CD14-positive monocyte (primary cell): ENCODE results near the gene MASP1. TPM values are rescaled to one million over a fixed set of nuclear protein-coding genes. Genes with fewer than 3 reads are reported as not detected.

Source experiments
- DNase-seq, 3 donors: peaks; one replicate each; pipeline ENCODE4 v3.0.0-alpha.2; 2011 to 2022
- H2AFZ ChIP-seq: 2 replicates; pipeline ENCODE4 v1.6.0; 2012; ENCODE audit warnings: mild to moderate bottlenecking, low read depth, low read length, inconsistent platforms; ENCODE audit not compliant: insufficient read depth, poor library complexity, severe bottlenecking
- H3K27ac ChIP-seq, 2 donors: 1 replicate in 1 of 2; 2 replicates in 1 of 2; pipeline ENCODE4 v1.5.1; 2012 to 2013; ENCODE audit warnings: low read length in 2 of 2, control low read depth in 1 of 2, inconsistent platforms in 1 of 2, low read depth in 1 of 2, mild to moderate bottlenecking in 1 of 2
- H3K27me3 ChIP-seq, 2 donors: one replicate each; pipeline versions ENCODE4 v1.6.0 to v1.6.1; 2011 to 2013; ENCODE audit warnings: low read length in 2 of 2; ENCODE audit not compliant: control insufficient read depth in 2 of 2, insufficient read depth in 2 of 2
- H3K36me3 ChIP-seq, 2 donors: replicated peaks in 1 of 2; 1 replicate in 1 of 2; 2 replicates in 1 of 2; pipeline versions ENCODE4 v1.5.1 to v1.6.1; 2012 to 2013; ENCODE audit warnings: low read length in 2 of 2, control low read depth in 1 of 2, inconsistent platforms in 1 of 2, mild to moderate bottlenecking in 1 of 2; ENCODE audit not compliant: insufficient read depth in 2 of 2, control insufficient read depth in 1 of 2
- H3K4me1 ChIP-seq, 2 donors: 1 replicate in 1 of 2; 2 replicates in 1 of 2; pipeline versions ENCODE4 v1.5.1 to v1.6.1; 2012 to 2013; ENCODE audit warnings: low read length in 2 of 2, control low read depth in 1 of 2, inconsistent platforms in 1 of 2, mild to moderate bottlenecking in 1 of 2, moderate library complexity in 1 of 2; ENCODE audit not compliant: insufficient read depth in 2 of 2, control insufficient read depth in 1 of 2
- H3K4me2 ChIP-seq: replicated peaks from 2 replicates; pipeline ENCODE3; 2012; ENCODE audit warnings: low read length, moderate library complexity, mild to moderate bottlenecking; ENCODE audit not compliant: poor library complexity, severe bottlenecking; ENCODE audit errors: extremely low read depth
- H3K4me3 ChIP-seq, 3 experiments: fragments of 200-600 bp in 1 of 3; sonication (generic) in 1 of 3; replicated peaks in 1 of 3; 1 replicate in 2 of 3; 2 replicates in 1 of 3; pipeline ENCODE4 v1.5.1; 2011 to 2013; ENCODE audit warnings: low read length in 3 of 3, mild to moderate bottlenecking in 3 of 3, control low read depth in 2 of 3, low read depth in 2 of 3, inconsistent platforms in 1 of 3, moderate library complexity in 1 of 3
- H3K79me2 ChIP-seq: 2 replicates; pipeline ENCODE4 v1.6.0; 2012; ENCODE audit warnings: mild to moderate bottlenecking, control low read depth, inconsistent platforms, low read length, moderate library complexity; ENCODE audit not compliant: insufficient read depth
- H3K9ac ChIP-seq: 2 replicates; pipeline ENCODE4 v1.6.0; 2017; ENCODE audit warnings: low read length, mild to moderate bottlenecking; ENCODE audit not compliant: insufficient read depth, poor library complexity, severe bottlenecking
- H3K9me3 ChIP-seq, 2 donors: replicated peaks in 1 of 2; 1 replicate in 1 of 2; 2 replicates in 1 of 2; pipeline versions ENCODE4 v1.5.1 to v1.6.1; 2012 to 2013; ENCODE audit warnings: low read length in 2 of 2, control low read depth in 1 of 2; ENCODE audit not compliant: control insufficient read depth in 1 of 2, insufficient read depth in 1 of 2
- H4K20me1 ChIP-seq: 2 replicates; pipeline ENCODE4 v1.6.0; 2012; ENCODE audit warnings: mild to moderate bottlenecking, low read length, control low read depth, moderate library complexity; ENCODE audit not compliant: insufficient read depth
- H3K27ac Mint-ChIP-seq, 7 donors: one replicate each; pipeline ENCODE4 v1.8.0; 2020; ENCODE audit warnings: mild to moderate bottlenecking in 7 of 7, mixed read lengths in 7 of 7, moderate library complexity in 6 of 7, inconsistent platforms in 2 of 7
- H3K27me3 Mint-ChIP-seq, 3 donors: one replicate each; pipeline ENCODE4 v1.8.0; 2021 to 2022; ENCODE audit warnings: low read depth in 3 of 3, mild to moderate bottlenecking in 3 of 3, mixed read lengths in 3 of 3, moderate library complexity in 3 of 3, inconsistent platforms in 1 of 3
- H3K36me3 Mint-ChIP-seq, 2 donors: one replicate each; pipeline ENCODE4 v1.8.0; 2020; ENCODE audit warnings: mixed read lengths in 2 of 2, inconsistent platforms in 1 of 2, mild to moderate bottlenecking in 1 of 2
- H3K4me1 Mint-ChIP-seq: one replicate; pipeline ENCODE4 v1.8.0; 2020; ENCODE audit warnings: mild to moderate bottlenecking, mixed read lengths
- H3K4me3 Mint-ChIP-seq, 2 donors: one replicate each; pipeline ENCODE4 v1.8.0; 2020; ENCODE audit warnings: mild to moderate bottlenecking in 2 of 2, mixed read lengths in 2 of 2, moderate library complexity in 1 of 2
- H3K9me3 Mint-ChIP-seq, 7 donors: one replicate each; pipeline ENCODE4 v1.8.0; 2020 to 2022; ENCODE audit warnings: mixed read lengths in 7 of 7, mild to moderate bottlenecking in 6 of 7, moderate library complexity in 6 of 7, inconsistent platforms in 2 of 7
- WGBS: methylation state at CpG from one replicate; pipeline ENCODE4 v1.1.5; 2013; ENCODE audit warnings: missing lambda C conversion rate; ENCODE audit not compliant: insufficient coverage; 5-methylcytosine and 5-hydroxymethylcytosine counted together
- intact Hi-C, 2 donors: fragments of 100-400 bp; cut with micrococcal nuclease; formaldehyde crosslinking; loops; one replicate each; pipeline versions ENCODE4 v1.15.0 to v1.15.1; 2023
- polyA plus RNA-seq, 3 donors: library from polyadenylated mRNA; depleted of rRNA in 1 of 3; unstranded in 2 of 3; stranded (reverse) in 1 of 3; fragments of 300-500 nt in 2 of 3; fragments of >200 nt in 1 of 3; fragmentation: Illumina TruSeq in 2 of 3; gene quantifications; 1 replicate in 2 of 3; 2 replicates in 1 of 3; pipeline ENCODE4 v1.2.3, GENCODE V29; 2012 to 2021
- TF ChIP-seq, protein P1 (sequence below): fragments of 200-600 bp; IDR thresholded peaks from one replicate; pipeline ENCODE4 v1.8.0; 2022; ENCODE audit warnings: antibody characterized with exemption, mild to moderate bottlenecking

The MASP1 gene
- polyA plus RNA-seq, 3 donors, result not detected

DNA sequence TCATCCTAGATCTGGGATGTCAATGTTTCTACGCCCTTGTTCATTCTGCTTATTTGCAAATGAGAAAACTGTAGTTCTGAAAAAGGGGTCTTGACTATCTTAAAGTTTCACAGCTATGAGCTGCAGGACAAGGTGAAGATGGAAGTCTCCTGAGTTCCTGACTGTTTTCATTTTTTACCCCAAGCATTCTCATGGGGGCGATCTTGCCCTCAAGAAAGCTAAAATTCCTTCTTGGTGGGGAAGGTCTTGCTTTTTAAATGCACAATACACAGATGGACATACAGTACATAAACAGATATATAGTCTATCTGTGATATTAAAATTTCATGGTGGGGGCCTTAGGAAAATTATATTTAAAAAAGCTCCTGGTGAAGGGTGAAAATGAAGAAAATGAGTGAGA is 32.4 kb downstream of the MASP1 start:
- Histone ChIP-seq H4K20me1 (no peaks in the 10 kb centered on the region), H3K27ac (no peak overlapping the region), H3K4me2 (no peak overlapping the region), H3K79me2 (no peaks in the 10 kb centered on the region), H3K4me1 (no peaks in the 10 kb centered on the region), H3K27me3 (no peaks in the 10 kb centered on the region), H3K9me3 (no peaks in the 10 kb centered on the region), H3K4me3 (no peak overlapping the region), H2AFZ (no peak overlapping the region), H3K9ac (no peak overlapping the region), H3K36me3 (no peaks in the 10 kb centered on the region)
- Mint-ChIP-seq H3K36me3 (no peaks in the 10 kb centered on the region), H3K4me1 (peaks cover 3% of the 10 kb centered on the region), H3K27me3 (peaks cover 0 to 3% (median 2%) of the 10 kb centered on the region in 3 donors), H3K9me3 (peaks cover 0 to 2% (median 0%) of the 10 kb centered on the region in 7 donors), H3K4me3 (no peak overlapping the region), H3K27ac (no peak overlapping the region)
- TF ChIP-seq, protein P1, sequence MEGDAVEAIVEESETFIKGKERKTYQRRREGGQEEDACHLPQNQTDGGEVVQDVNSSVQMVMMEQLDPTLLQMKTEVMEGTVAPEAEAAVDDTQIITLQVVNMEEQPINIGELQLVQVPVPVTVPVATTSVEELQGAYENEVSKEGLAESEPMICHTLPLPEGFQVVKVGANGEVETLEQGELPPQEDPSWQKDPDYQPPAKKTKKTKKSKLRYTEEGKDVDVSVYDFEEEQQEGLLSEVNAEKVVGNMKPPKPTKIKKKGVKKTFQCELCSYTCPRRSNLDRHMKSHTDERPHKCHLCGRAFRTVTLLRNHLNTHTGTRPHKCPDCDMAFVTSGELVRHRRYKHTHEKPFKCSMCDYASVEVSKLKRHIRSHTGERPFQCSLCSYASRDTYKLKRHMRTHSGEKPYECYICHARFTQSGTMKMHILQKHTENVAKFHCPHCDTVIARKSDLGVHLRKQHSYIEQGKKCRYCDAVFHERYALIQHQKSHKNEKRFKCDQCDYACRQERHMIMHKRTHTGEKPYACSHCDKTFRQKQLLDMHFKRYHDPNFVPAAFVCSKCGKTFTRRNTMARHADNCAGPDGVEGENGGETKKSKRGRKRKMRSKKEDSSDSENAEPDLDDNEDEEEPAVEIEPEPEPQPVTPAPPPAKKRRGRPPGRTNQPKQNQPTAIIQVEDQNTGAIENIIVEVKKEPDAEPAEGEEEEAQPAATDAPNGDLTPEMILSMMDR, result no peak
- DNase-seq, result no peak
- no CpG with 5 or more reads among the region's 2 CpGs for WGBS
- intact Hi-C loops, result no loop called here

GRCh38 chr3:187257992-187258692 is 33.4 kb downstream of the MASP1 start:
- intact Hi-C loops, result no loop called here
- Mint-ChIP-seq H3K36me3 (no peaks in the 10 kb centered on the region), H3K27me3 (peaks cover 0 to 3% (median 2%) of the 10 kb centered on the region in 3 donors), H3K27ac (no peak overlapping the region), H3K9me3 (peaks cover 0 to 2% (median 0%) of the 10 kb centered on the region in 7 donors), H3K4me1 (peaks cover 3% of the 10 kb centered on the region), H3K4me3 (no peak overlapping the region)
- H3K9ac ChIP-seq, result no peak overlapping the region
- no peak overlapping the region for H3K4me3 ChIP-seq
- no CpG with 5 or more reads among the region's 5 CpGs for WGBS
- TF ChIP-seq, protein P1, result no peak
- H3K4me2 ChIP-seq, result no peak overlapping the region
- no peaks in the 10 kb centered on the region for H3K4me1 ChIP-seq
- H2AFZ ChIP-seq, result no peak overlapping the region
- no peak for DNase-seq
- no peak overlapping the region for H3K27ac ChIP-seq
- H3K9me3 ChIP-seq, result no peaks in the 10 kb centered on the region
- H3K79me2 ChIP-seq, result no peaks in the 10 kb centered on the region
- no peaks in the 10 kb centered on the region for H4K20me1 ChIP-seq
- H3K27me3 ChIP-seq, result no peaks in the 10 kb centered on the region
- no peaks in the 10 kb centered on the region for H3K36me3 ChIP-seq
